NCI-H748 (cell line): ENCODE measurements around the gene ANO9.
"Not testable (repeated sequence)": the region's sequence is repeated elsewhere in the genome, so short reads cannot be mapped to it uniquely, and the experiment has no call there.

Source experiments
- DNase-seq: peaks from one replicate; lab custom pipeline; 2025; ENCODE audit not compliant: unreplicated experiment; lab: John Stamatoyannopoulos, UW

Gene ANO9

GRCh38 chr11:417652-418342 lies 24.0 kb downstream of the ANO9 start:
- no peak for DNase-seq

GRCh38 chr11:416757-417621 lies 24.8 kb downstream of the ANO9 start:
- peak; percentile 89 for DNase-seq

GRCh38 chr11:416051-416756 lies 25.6 kb downstream of the ANO9 start:
- no peak for DNase-seq

GRCh38 chr11:415640-416041 lies 26.2 kb downstream of the ANO9 start:
- DNase-seq: no peak

GRCh38 chr11:414318-414857 lies 27.4 kb downstream of the ANO9 start:
- no peak for DNase-seq

- DNase-seq: no peak
Observed at GRCh38 chr11:413120-414081, 28.4 kb downstream of the ANO9 start.

GRCh38 chr11:412641-413119 lies 29.1 kb downstream of the ANO9 start:
- no peak for DNase-seq

- DNase-seq: not testable (repeated sequence)
Observed at GRCh38 chr11:411520-411919, 30.3 kb downstream of the ANO9 start.

- not testable (repeated sequence) for DNase-seq
Observed at GRCh38 chr11:410711-411110, 31.1 kb downstream of the ANO9 start.

GRCh38 chr11:409600-410483 lies 32.0 kb downstream of the ANO9 start:
- no peak for DNase-seq

- DNase-seq: no peak
Observed at GRCh38 chr11:409008-409599, 32.7 kb downstream of the ANO9 start.

GRCh38 chr11:408154-409007 lies 33.4 kb downstream of the ANO9 start:
- no peak for DNase-seq

GRCh38 chr11:407651-408123 lies 34.1 kb downstream of the ANO9 start:
- no peak for DNase-seq

GRCh38 chr11:406796-407650 lies 34.8 kb downstream of the ANO9 start:
- DNase-seq: no peak

- no peak for DNase-seq
Observed at GRCh38 chr11:405954-406795, 35.6 kb downstream of the ANO9 start.
